ENCODE data around the gene GAS7. TPM values are rescaled to one million over a fixed set of nuclear protein-coding genes. Genes with fewer than 3 reads are reported as not detected.

The GAS7 gene
- total RNA-seq, 3 donors from 2014 or later (not counting 1 experiment from before 2014, with no cell fraction given) = 70.7 to 89.1 (median 84.8) TPM

DNA sequence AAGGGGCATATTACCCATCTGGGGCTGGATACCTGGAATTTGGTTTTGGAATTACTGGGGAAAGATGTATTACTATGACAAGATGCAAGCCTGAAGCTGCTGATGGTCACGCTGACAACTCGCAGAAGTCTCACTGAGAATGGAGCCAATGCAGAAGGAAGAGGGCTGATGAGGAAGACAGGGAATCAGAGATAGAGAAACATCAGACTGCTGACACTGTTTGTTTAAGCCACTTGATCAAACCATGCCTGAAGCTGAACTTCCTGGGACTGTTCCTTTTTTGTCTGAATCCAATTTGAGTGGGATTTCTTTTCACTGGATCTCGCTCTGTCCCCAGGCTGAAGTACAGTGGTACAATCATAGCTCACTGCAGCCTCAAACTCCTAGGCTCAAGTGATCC is 133.9 kb downstream of the GAS7 start:
- Histone ChIP-seq H3K27me3 (ENCODE audit: control insufficient read depth, insufficient read depth, low read length) (no peaks in the 10 kb centered on the region), H3K9me3 (ENCODE audit: control insufficient read depth, insufficient read depth, low read length) (peaks cover 3% of the 10 kb centered on the region), H3K4me1 (ENCODE audit: control insufficient read depth, insufficient read depth, low read length) (peaks cover 57% of the 10 kb centered on the region), H3K27ac (ENCODE audit: low read length) (peak overlapping the region; percentile 63), H3K36me3 (ENCODE audit: control insufficient read depth, insufficient read depth, low read length) (no peaks in the 10 kb centered on the region), H3K4me3 (ENCODE audit: low read length) (no peak overlapping the region)
- H3K36me3 Mint-ChIP-seq = peaks cover 7% of the 10 kb centered on the region
- peaks cover 57 to 62% of the 10 kb centered on the region in 2 donors for H3K4me1 Mint-ChIP-seq
- no peak overlapping the region for H3K4me3 Mint-ChIP-seq
- DNase-seq (no peak), ATAC-seq (no peak)
- H3K27me3 Mint-ChIP-seq (ENCODE audit: low read depth in 2 of 2) = no peaks in the 10 kb centered on the region
- peak overlapping the region; percentile 77 to 88 for H3K27ac Mint-ChIP-seq
- WGBS (ENCODE audit: insufficient coverage) = 97% methylated on average over 3 of the region's 3 CpGs
- H3K9me3 Mint-ChIP-seq = peaks cover 2 to 3% of the 10 kb centered on the region in 2 donors
- intact Hi-C loops (cut with micrococcal nuclease) = no loop called here
- TF ChIP-seq, protein P1, sequence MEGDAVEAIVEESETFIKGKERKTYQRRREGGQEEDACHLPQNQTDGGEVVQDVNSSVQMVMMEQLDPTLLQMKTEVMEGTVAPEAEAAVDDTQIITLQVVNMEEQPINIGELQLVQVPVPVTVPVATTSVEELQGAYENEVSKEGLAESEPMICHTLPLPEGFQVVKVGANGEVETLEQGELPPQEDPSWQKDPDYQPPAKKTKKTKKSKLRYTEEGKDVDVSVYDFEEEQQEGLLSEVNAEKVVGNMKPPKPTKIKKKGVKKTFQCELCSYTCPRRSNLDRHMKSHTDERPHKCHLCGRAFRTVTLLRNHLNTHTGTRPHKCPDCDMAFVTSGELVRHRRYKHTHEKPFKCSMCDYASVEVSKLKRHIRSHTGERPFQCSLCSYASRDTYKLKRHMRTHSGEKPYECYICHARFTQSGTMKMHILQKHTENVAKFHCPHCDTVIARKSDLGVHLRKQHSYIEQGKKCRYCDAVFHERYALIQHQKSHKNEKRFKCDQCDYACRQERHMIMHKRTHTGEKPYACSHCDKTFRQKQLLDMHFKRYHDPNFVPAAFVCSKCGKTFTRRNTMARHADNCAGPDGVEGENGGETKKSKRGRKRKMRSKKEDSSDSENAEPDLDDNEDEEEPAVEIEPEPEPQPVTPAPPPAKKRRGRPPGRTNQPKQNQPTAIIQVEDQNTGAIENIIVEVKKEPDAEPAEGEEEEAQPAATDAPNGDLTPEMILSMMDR (IDR thresholded peaks at IDR 0.05) = no peak

DNA sequence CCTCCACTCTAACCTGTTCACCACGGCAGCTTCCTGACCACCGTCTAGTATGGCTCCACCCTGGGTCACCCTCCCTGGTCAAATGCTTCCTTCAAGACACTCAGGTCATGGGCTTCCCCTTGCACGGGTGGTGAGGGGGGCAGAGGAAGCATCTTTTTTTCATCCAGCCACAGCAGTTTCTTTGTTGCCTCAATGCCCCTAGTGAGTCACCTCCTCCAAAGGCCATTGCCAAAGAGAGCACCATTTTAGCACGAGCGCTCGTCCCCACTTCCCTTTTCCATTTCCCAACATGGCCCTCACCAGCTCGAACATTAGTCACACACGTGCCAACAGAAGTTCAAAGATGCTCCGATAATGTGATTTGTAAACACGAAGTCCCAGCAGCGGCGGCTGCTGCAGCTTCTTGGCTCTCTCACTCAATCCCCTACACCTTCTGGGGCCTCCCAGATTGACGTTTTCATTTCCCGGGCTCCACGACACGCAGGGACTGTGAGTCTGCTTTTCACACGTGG is 134.6 kb downstream of the GAS7 start:
- Histone ChIP-seq H3K36me3 (ENCODE audit: control insufficient read depth, insufficient read depth, low read length) (no peaks in the 10 kb centered on the region), H3K27ac (ENCODE audit: low read length) (peak overlapping the region; percentile 63), H3K4me3 (ENCODE audit: low read length) (no peak overlapping the region), H3K9me3 (ENCODE audit: control insufficient read depth, insufficient read depth, low read length) (peaks cover 3% of the 10 kb centered on the region), H3K27me3 (ENCODE audit: control insufficient read depth, insufficient read depth, low read length) (no peaks in the 10 kb centered on the region), H3K4me1 (ENCODE audit: control insufficient read depth, insufficient read depth, low read length) (peaks cover 65% of the 10 kb centered on the region)
- intact Hi-C loops (cut with micrococcal nuclease) = loop anchor here (1.0 to 2.0 kb wide), 3 partner anchors 17 to 51 kb away; no protein-coding TSS in a partner anchor
- peaks cover 2 to 3% of the 10 kb centered on the region in 2 donors for H3K9me3 Mint-ChIP-seq
- DNase-seq = peak; percentile 32 to 50
- peak overlapping the region; percentile 43 for H3K4me3 Mint-ChIP-seq
- ATAC-seq = peak; percentile 64 to 82 (median 70)
- H3K4me1 Mint-ChIP-seq = peaks cover 59 to 63% of the 10 kb centered on the region in 2 donors
- H3K27me3 Mint-ChIP-seq (ENCODE audit: low read depth in 2 of 2) = no peaks in the 10 kb centered on the region
- peaks cover 7% of the 10 kb centered on the region for H3K36me3 Mint-ChIP-seq
- peak overlapping the region; percentile 77 to 88 for H3K27ac Mint-ChIP-seq
- TF ChIP-seq, protein P1 (IDR thresholded peaks at IDR 0.05) = no peak
- 35% methylated on average over 17 of the region's 17 CpGs for WGBS (ENCODE audit: insufficient coverage)

DNA sequence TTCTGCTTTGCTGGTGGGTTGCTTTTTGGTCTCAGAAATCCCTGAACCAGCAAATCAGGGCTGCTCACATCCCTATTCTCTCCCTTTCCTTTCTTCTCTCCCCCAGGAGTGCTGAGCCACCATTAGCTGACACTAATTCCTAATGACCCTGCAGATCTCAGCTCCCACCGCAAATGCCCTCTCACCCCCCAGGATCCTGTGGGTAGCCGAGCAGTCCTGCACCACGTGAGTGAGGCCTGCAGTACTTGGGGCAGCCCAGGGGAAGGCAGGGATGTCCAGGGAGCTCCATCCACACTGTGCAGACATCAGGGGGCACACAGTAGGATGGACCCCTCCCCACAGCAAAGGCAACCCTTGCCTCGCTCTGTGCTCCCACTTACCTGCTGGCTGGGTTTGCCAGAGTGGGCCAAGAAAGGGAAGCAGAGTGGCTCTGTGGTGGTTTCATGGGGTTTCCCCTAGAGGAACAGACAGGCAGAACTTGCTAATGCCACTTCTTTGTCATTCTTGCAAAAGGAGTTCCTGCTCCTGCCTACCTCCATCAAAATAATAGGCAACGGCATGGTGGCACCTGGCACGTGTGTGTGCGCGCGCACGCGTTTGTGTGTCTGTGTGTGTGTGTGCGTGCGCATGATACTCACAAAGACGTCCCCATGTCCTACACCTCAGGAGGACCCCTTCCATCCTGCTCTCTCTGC is 135.6 kb downstream of the GAS7 start:
- Histone ChIP-seq H3K9me3 (ENCODE audit: control insufficient read depth, insufficient read depth, low read length) (peaks cover 3% of the 10 kb centered on the region), H3K4me3 (ENCODE audit: low read length) (no peak overlapping the region), H3K27me3 (ENCODE audit: control insufficient read depth, insufficient read depth, low read length) (no peaks in the 10 kb centered on the region), H3K36me3 (ENCODE audit: control insufficient read depth, insufficient read depth, low read length) (no peaks in the 10 kb centered on the region), H3K4me1 (ENCODE audit: control insufficient read depth, insufficient read depth, low read length) (peaks cover 66% of the 10 kb centered on the region), H3K27ac (ENCODE audit: low read length) (peak overlapping the region; percentile 63)
- H3K4me1 Mint-ChIP-seq = peaks cover 60 to 68% of the 10 kb centered on the region in 2 donors
- H3K27me3 Mint-ChIP-seq (ENCODE audit: low read depth in 2 of 2) = no peaks in the 10 kb centered on the region
- ATAC-seq (peak; percentile 43 to 67 (median 64)), DNase-seq (peak; percentile 24 to 25)
- 53% methylated on average over 14 of the region's 14 CpGs for WGBS (ENCODE audit: insufficient coverage)
- H3K4me3 Mint-ChIP-seq = peak overlapping the region; percentile 53
- peaks cover 7% of the 10 kb centered on the region for H3K36me3 Mint-ChIP-seq
- H3K27ac Mint-ChIP-seq = peak overlapping the region; percentile 77 to 88
- H3K9me3 Mint-ChIP-seq = peaks cover 2 to 3% of the 10 kb centered on the region in 2 donors
- TF ChIP-seq, protein P1 (IDR thresholded peaks at IDR 0.05) = no peak
- intact Hi-C loops (cut with micrococcal nuclease) = loop anchor here (1.0 to 2.0 kb wide), 3 partner anchors 16 to 51 kb away; no protein-coding TSS in a partner anchor

Measured in natural killer cell (primary cell).